A549 treated with Mapracorat at 1 μM for 4 hours (cell line): ENCODE results near the gene INPP5B. TPM values are rescaled to one million over a fixed set of nuclear protein-coding genes. Genes with fewer than 3 reads are reported as not detected.

ENCODE experiments used
- total RNA-seq: library from RNA; stranded (reverse); fragments of 200-300 nt; extraction: Qiagen RNA extraction; gene quantifications from 5 replicates; pipeline ENCODE4 v1.2.3, GENCODE V29; 2022

INPP5B gene
- 4.0 to 4.6 TPM (median 4.2 TPM) in 5 replicates for total RNA-seq

DNA sequence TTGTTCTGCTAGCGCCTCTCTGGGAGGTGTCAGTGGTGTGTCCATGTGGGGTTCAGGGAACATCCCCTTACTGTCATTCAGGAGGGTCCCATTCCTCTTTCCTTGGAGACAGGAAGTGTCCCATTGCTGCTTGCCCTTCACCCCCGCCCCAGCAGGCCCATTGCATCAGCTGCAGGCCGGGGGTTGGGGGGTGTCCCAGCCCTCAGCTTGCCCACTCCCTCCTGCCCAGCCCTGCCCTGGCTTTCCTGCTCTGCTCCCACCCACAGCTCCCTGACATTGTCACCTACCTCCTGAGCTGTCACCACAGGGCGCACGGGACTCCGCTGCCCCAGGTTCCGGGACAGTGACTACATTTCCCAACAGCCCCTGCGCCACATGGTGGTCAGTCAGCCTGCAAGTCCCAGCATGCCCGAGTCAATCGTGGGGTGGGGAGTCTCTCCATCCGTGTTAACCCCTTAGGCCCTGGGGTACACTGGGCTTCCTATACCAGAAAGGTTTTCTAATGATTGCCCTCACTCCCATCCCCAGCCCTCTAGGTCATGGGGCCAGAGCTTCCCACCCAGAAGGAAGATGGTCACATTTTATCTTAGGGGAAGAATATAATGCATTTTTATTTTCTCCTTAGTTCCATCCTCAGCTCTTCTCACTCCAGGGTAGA is at the start of gene INPP5B:
TSS of gene INPP5B (minus strand) at position 351 of the 658 bp plus-strand sequence. CDS start 745 bp downstream, outside the sequence.

DNA sequence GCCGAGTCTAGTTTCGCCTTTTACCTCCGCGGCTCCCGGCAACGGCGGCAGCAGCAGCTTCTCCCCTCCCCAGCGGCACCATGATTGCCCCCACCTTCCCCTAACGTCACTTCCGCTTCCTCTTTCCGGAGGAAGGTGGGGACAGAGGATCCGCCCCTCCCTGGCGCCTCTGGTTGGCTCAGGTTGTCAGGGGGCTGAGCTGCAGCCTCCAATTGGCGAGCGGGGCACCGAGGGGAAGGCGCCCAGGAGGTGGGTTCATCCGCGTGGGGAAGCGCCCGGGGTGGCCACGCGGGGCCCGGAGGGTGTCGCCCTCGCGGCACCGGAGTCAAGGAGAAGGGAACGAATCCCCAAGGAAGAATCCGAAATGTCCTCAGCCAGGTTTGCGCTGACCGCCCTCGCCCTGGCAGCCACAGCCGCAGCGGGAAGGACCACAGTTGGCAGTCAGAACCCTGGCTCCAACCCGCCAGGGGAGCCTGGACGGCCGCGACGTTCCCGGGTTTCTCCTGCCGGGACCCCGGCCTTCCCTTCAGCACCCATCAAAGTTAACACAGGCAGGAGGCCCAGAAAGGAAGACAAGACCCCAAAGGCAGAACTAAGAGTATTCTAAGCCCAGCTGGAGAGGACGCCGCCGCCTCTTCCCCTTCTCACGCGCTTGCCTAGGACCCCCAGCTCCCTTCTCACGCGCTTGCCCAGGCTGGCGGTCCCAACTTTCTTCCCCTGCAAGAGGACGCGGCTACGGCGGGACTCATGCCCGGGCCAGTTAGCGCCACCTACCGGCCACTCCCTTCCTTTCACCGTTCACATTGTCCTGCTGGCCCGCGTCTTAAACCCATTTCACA is 87.1 kb downstream of the INPP5B start, which contains the start of gene MTF1:
TSS of gene MTF1 (minus strand) at position 86 of the 839 bp plus-strand sequence. CDS start 1,934 bp downstream, outside the sequence.

Other genes starting within 250 kb of the INPP5B start
- gene EPHA10, start 181.9 kb downstream of the INPP5B start, total RNA-seq: 0.76 to 1.2 TPM (median 1.1 TPM) in 5 replicates
- 21.1 to 25.5 TPM (median 24.9 TPM) in 5 replicates for gene MANEAL, start 153.2 kb downstream of the INPP5B start, total RNA-seq
- gene C1orf122, start 139.3 kb downstream of the INPP5B start, total RNA-seq: 38.0 to 61.6 TPM (median 57.4 TPM) in 5 replicates
- gene YRDC, start 138.8 kb downstream of the INPP5B start, total RNA-seq: 12.1 to 18.9 TPM (median 16.9 TPM) in 5 replicates
- gene MTF1, start 87.5 kb downstream of the INPP5B start, total RNA-seq: 3.8 to 5.3 TPM (median 4.3 TPM) in 5 replicates
- gene SF3A3, start 43.0 kb upstream of the INPP5B start, total RNA-seq: 45.5 to 82.5 TPM (median 50.3 TPM) in 5 replicates
- 7.0 to 10.6 TPM (median 8.6 TPM) in 5 replicates for gene FHL3, start 58.5 kb upstream of the INPP5B start, total RNA-seq
- gene UTP11, start 65.7 kb upstream of the INPP5B start, total RNA-seq: 38.8 to 68.4 TPM (median 40.1 TPM) in 5 replicates
- gene POU3F1, start 99.7 kb upstream of the INPP5B start, total RNA-seq: not detected in 5 replicates